ENCODE data around the gene KPNA3.

- TF ChIP-seq POLR2AphosphoS5 (IDR thresholded peaks at IDR 0.05; ENCODE audit: borderline replicate concordance, low read depth, low read length), result no peak
- no peak for TF ChIP-seq EZH2 (IDR thresholded peaks at IDR 0.05)
Measured at GRCh38 chr13:49777746-49778614, 14.5 kb downstream of the KPNA3 start.
